HEK293 (cell line): ENCODE data around the gene NR0B2.

ENCODE experiments used
- CTCF ChIA-PET: fragments of 350-600 bp; formaldehyde crosslinking; extraction: SDS; loops from one replicate; lab custom pipeline; 2021; ENCODE audit warnings: antibody characterized with exemption; lab: Yijun Ruan, JAX
- POLR2A ChIA-PET: fragments of 300-600 bp; formaldehyde crosslinking; extraction: SDS; loops from one replicate; lab custom pipeline; 2020; ENCODE audit warnings: antibody characterized with exemption, inconsistent platforms; lab: Yijun Ruan, JAX
- H3K27ac ChIP-seq: fragments of 200-500 bp; sonication (Bioruptor generic); 2 replicates; pipeline ENCODE4 v1.5.1; 2014; ENCODE audit warnings: low read depth, low read length, control low read depth, inconsistent platforms; ENCODE audit errors: extremely low read depth
- H3K36me3 ChIP-seq, 2 experiments: fragments of 200-500 bp in 1 of 2; sonication (Bioruptor generic) in 1 of 2; 1 replicate in 1 of 2; 2 replicates in 1 of 2; pipeline ENCODE4 v1.5.1; 2014 to 2017; ENCODE audit warnings: inconsistent platforms in 2 of 2, low read length in 2 of 2; ENCODE audit not compliant: control insufficient read depth in 2 of 2, insufficient read depth in 1 of 2
- H3K4me1 ChIP-seq: fragments of 200-500 bp; sonication (Bioruptor generic); 2 replicates; pipeline ENCODE4 v1.5.1; 2014; ENCODE audit warnings: mild to moderate bottlenecking, low read length, inconsistent platforms; ENCODE audit not compliant: control insufficient read depth, insufficient read depth
- H3K4me3 ChIP-seq: 2 replicates; pipeline ENCODE4 v1.5.1; 2011; ENCODE audit warnings: low read depth, mild to moderate bottlenecking, control low read depth, low read length, moderate library complexity
- H3K9me3 ChIP-seq: fragments of 200-500 bp; sonication (Bioruptor generic); 2 replicates; pipeline ENCODE4 v1.5.1; 2014; ENCODE audit warnings: low read depth, low read length, inconsistent platforms; ENCODE audit not compliant: control insufficient read depth, insufficient read depth
- ELK4 ChIP-seq: IDR thresholded peaks from 2 replicates; pipeline ENCODE4 v1.6.1; 2011; ENCODE audit warnings: mild to moderate bottlenecking, low read depth, low read length, borderline replicate concordance
- GLI2 ChIP-seq: fragments of 450-650 bp; formaldehyde crosslinking; IDR thresholded peaks from 2 replicates; pipeline ENCODE4; 2017; ENCODE audit warnings: missing biosample characterization, missing genetic modification characterization, low read depth, borderline replicate concordance
- GLI4 ChIP-seq: fragments of 450-650 bp; formaldehyde crosslinking; IDR thresholded peaks from 2 replicates; pipeline ENCODE4 v1.5.1; 2016; ENCODE audit warnings: missing biosample characterization, missing genetic modification characterization
- HIC1 ChIP-seq: fragments of 450-650 bp; formaldehyde crosslinking; IDR thresholded peaks from 2 replicates; pipeline ENCODE4 v1.5.1; 2016; ENCODE audit warnings: missing biosample characterization, missing genetic modification characterization
- KLF10 ChIP-seq: fragments of 450-650 bp; IDR thresholded peaks from 2 replicates; pipeline ENCODE4 v1.5.1; 2018; ENCODE audit warnings: missing biosample characterization, mild to moderate bottlenecking, missing genetic modification characterization
- KLF16 ChIP-seq: fragments of 450-650 bp; formaldehyde crosslinking; IDR thresholded peaks from 2 replicates; pipeline ENCODE4 v1.5.1; 2017; ENCODE audit warnings: missing biosample characterization, missing genetic modification characterization
- OSR2 ChIP-seq: fragments of 450-650 bp; formaldehyde crosslinking; IDR thresholded peaks from 2 replicates; pipeline ENCODE4 v1.5.1; 2016; ENCODE audit warnings: missing biosample characterization, missing genetic modification characterization
- OVOL3 ChIP-seq: fragments of 450-650 bp; formaldehyde crosslinking; IDR thresholded peaks from 2 replicates; pipeline ENCODE4 v1.5.1; 2016; ENCODE audit warnings: missing biosample characterization, missing genetic modification characterization
- PATZ1 ChIP-seq: fragments of 450-650 bp; formaldehyde crosslinking; IDR thresholded peaks from 2 replicates; pipeline ENCODE4 v1.5.1; 2016; ENCODE audit warnings: missing biosample characterization, missing genetic modification characterization
- SP2 ChIP-seq: fragments of 450-650 bp; formaldehyde crosslinking; IDR thresholded peaks from 2 replicates; pipeline ENCODE4 v1.5.1; 2016; ENCODE audit warnings: missing biosample characterization, missing genetic modification characterization
- YY1 ChIP-seq: fragments of 450-650 bp; formaldehyde crosslinking; IDR thresholded peaks from 2 replicates; pipeline ENCODE4 v1.5.1; 2018; ENCODE audit warnings: missing biosample characterization, missing genetic modification characterization
- ZBTB1 ChIP-seq: fragments of 450-650 bp; formaldehyde crosslinking; IDR thresholded peaks from 2 replicates; pipeline ENCODE4 v1.5.1; 2016; ENCODE audit warnings: missing biosample characterization, missing genetic modification characterization
- ZNF10 ChIP-seq: fragments of 450-650 bp; formaldehyde crosslinking; IDR thresholded peaks from 2 replicates; pipeline ENCODE4 v1.5.1; 2017; ENCODE audit warnings: missing biosample characterization, missing genetic modification characterization
- ZNF155 ChIP-seq: fragments of 450-650 bp; formaldehyde crosslinking; IDR thresholded peaks from 2 replicates; pipeline ENCODE4 v1.5.1; 2016; ENCODE audit warnings: missing biosample characterization, missing genetic modification characterization
- ZNF175 ChIP-seq: fragments of 450-650 bp; formaldehyde crosslinking; IDR thresholded peaks from 2 replicates; pipeline ENCODE4 v1.5.1; 2016; ENCODE audit warnings: missing biosample characterization, missing genetic modification characterization
- ZNF223 ChIP-seq: fragments of 450-650 bp; formaldehyde crosslinking; IDR thresholded peaks from 2 replicates; pipeline ENCODE4 v1.5.1; 2016; ENCODE audit warnings: missing biosample characterization, missing genetic modification characterization
- ZNF24 ChIP-seq: fragments of 450-650 bp; formaldehyde crosslinking; IDR thresholded peaks from 2 replicates; pipeline ENCODE4 v1.5.1; 2016; ENCODE audit warnings: missing biosample characterization, missing genetic modification characterization
- ZNF354C ChIP-seq: fragments of 450-650 bp; formaldehyde crosslinking; IDR thresholded peaks from 2 replicates; pipeline ENCODE4 v1.5.1; 2016; ENCODE audit warnings: missing biosample characterization, missing genetic modification characterization, low read depth, borderline replicate concordance
- ZNF362 ChIP-seq: fragments of 450-650 bp; formaldehyde crosslinking; IDR thresholded peaks from 2 replicates; pipeline ENCODE4 v1.5.1; 2016; ENCODE audit warnings: missing biosample characterization, missing genetic modification characterization
- ZNF423 ChIP-seq: fragments of 450-650 bp; formaldehyde crosslinking; IDR thresholded peaks from 2 replicates; pipeline ENCODE4 v1.5.1; 2016; ENCODE audit warnings: missing biosample characterization, missing genetic modification characterization
- ZNF449 ChIP-seq: fragments of 450-650 bp; formaldehyde crosslinking; IDR thresholded peaks from 2 replicates; pipeline ENCODE4 v1.5.1; 2017; ENCODE audit warnings: missing biosample characterization, mild to moderate bottlenecking, missing genetic modification characterization, moderate library complexity
- ZNF514 ChIP-seq: fragments of 450-650 bp; formaldehyde crosslinking; IDR thresholded peaks from 2 replicates; pipeline ENCODE4 v1.5.1; 2016; ENCODE audit warnings: missing biosample characterization, missing genetic modification characterization
- ZNF544 ChIP-seq: fragments of 450-650 bp; formaldehyde crosslinking; IDR thresholded peaks from 2 replicates; pipeline ENCODE4 v1.5.0; 2017; ENCODE audit warnings: missing biosample characterization, missing genetic modification characterization
- ZNF549 ChIP-seq: fragments of 450-650 bp; IDR thresholded peaks from 2 replicates; pipeline ENCODE4 v1.5.1; 2018; ENCODE audit warnings: missing biosample characterization, missing genetic modification characterization, mild to moderate bottlenecking, inconsistent platforms, moderate library complexity
- ZNF660 ChIP-seq: fragments of 450-650 bp; IDR thresholded peaks from 2 replicates; pipeline ENCODE4 v1.5.1; 2018; ENCODE audit warnings: missing biosample characterization, mild to moderate bottlenecking, missing genetic modification characterization
- ZNF670 ChIP-seq: fragments of 450-650 bp; formaldehyde crosslinking; IDR thresholded peaks from 2 replicates; pipeline ENCODE4 v1.5.1; 2016; ENCODE audit warnings: missing biosample characterization, missing genetic modification characterization, low read depth
- ZNF747 ChIP-seq: fragments of 450-650 bp; formaldehyde crosslinking; IDR thresholded peaks from 2 replicates; pipeline ENCODE4 v1.5.1; 2016; ENCODE audit warnings: missing biosample characterization, missing genetic modification characterization
- ZNF76 ChIP-seq: fragments of 450-650 bp; formaldehyde crosslinking; IDR thresholded peaks from 2 replicates; pipeline ENCODE4; 2016; ENCODE audit warnings: low read depth, missing biosample characterization, missing genetic modification characterization, borderline replicate concordance
- ZNF837 ChIP-seq: fragments of 450-650 bp; formaldehyde crosslinking; IDR thresholded peaks from 2 replicates; pipeline ENCODE4 v1.5.1; 2016; ENCODE audit warnings: missing biosample characterization, missing genetic modification characterization
- ZSCAN30 ChIP-seq: fragments of 450-650 bp; IDR thresholded peaks from 2 replicates; pipeline ENCODE4 v1.5.1; 2018; ENCODE audit warnings: missing biosample characterization, mild to moderate bottlenecking, missing genetic modification characterization, moderate library complexity

Gene NR0B2

GRCh38 chr1:26900001-26900814, 13.6 kb downstream of the NR0B2 start, which contains the start of gene GPATCH3:
Gene GPATCH3 (minus strand): TSS chr1:26900467. CDS start chr1:26900442, 25 bp downstream.
- ChIA-PET CTCF (interaction anchor here (0.6 to 1.5 kb wide), 5 partner anchors 11 to 1025 kb away, joined by 3 to 5 read pairs (median 4); partner anchors contain the start of gene NR0B2), POLR2A (interaction anchor here (0.6 to 3.0 kb wide), 17 partner anchors 9 to 449 kb away, joined by 3 to 53 read pairs (median 4); partner anchors contain the start of genes GPN2, NR0B2, NUDC and ZDHHC18)
- no peaks in the 10 kb centered on the region for H3K9me3 ChIP-seq
- peak; percentile 69; the same call in 1 of the 2 replicates for TF ChIP-seq ZNF76
- TF ChIP-seq GLI4 (tag by site-specific recombination), result no peak
- TF ChIP-seq ZBTB1 (tag by site-specific recombination), result no peak
- no peak for TF ChIP-seq ZNF747 (tag by site-specific recombination)
- no peak for TF ChIP-seq ZNF175 (tag by site-specific recombination)
- TF ChIP-seq PATZ1, result 0 out of 2 replicates have a peak, but pooled peaks have one; percentile 33
- no peak for TF ChIP-seq ZNF10
- no peak for TF ChIP-seq ZNF549 (tag by site-specific recombination)
- TF ChIP-seq SP2 (tag by site-specific recombination), result peak; percentile 55
- TF ChIP-seq ZNF354C (tag by site-specific recombination), result no peak
- no peak for TF ChIP-seq ZNF544 (tag by site-specific recombination)
- TF ChIP-seq ZNF423 (tag by site-specific recombination), result 0 out of 2 replicates have a peak, but pooled peaks have one; percentile 17
- TF ChIP-seq ZNF670, result no peak
- no peak for TF ChIP-seq HIC1
- TF ChIP-seq KLF10 (tag by site-specific recombination), result peak; percentile 67
- no peak for TF ChIP-seq ZNF449
- TF ChIP-seq KLF16 (tag by site-specific recombination), result peak; percentile 94
- no peak for TF ChIP-seq OSR2 (tag by site-specific recombination)
- TF ChIP-seq OVOL3 (tag by site-specific recombination), result no peak; the same call in 1 of the 2 replicates
- no peak for TF ChIP-seq ZNF837 (tag by site-specific recombination)
- TF ChIP-seq ZNF24, result peak; percentile 94; the same call in 1 of the 2 replicates
- no peak for TF ChIP-seq ELK4
- TF ChIP-seq ZNF660 (tag by site-specific recombination), result 0 out of 2 replicates have a peak, but pooled peaks have one; percentile 38
- TF ChIP-seq ZSCAN30, result peak; percentile 57; the same call in 1 of the 2 replicates
- TF ChIP-seq YY1 (tag by site-specific recombination), result peak; percentile 99
- no peak for TF ChIP-seq ZNF155 (tag by site-specific recombination)
- TF ChIP-seq ZNF514 (tag by site-specific recombination), result no peak
- peak; percentile 26; the same call in 1 of the 2 replicates for TF ChIP-seq GLI2
- TF ChIP-seq ZNF223 (tag by site-specific recombination), result no peak
- TF ChIP-seq ZNF362, result no peak

More at GRCh38 chr1:26900001-26900814, 13.6 kb downstream of the NR0B2 start, which contains the start of gene GPATCH3:
- H3K4me1 ChIP-seq, result 0 out of 2 replicates have a peak, but pooled peaks cover 4% of the 10 kb centered on the region
- peaks cover 10 to 34% of the 10 kb centered on the region in 2 experiments; a peak in 2 of 3 replicates for H3K36me3 ChIP-seq
- peak within 1 kb of the TSS; percentile 99 for H3K4me3 ChIP-seq
- peak within 1 kb of the TSS; percentile 56 for H3K27ac ChIP-seq
